GM23248 (cell line): ENCODE data around the gene BEST3.

Experiments used
- EZH2 ChIP-seq: fragments of 200-600 bp; sonication (generic); IDR thresholded peaks from 2 replicates; pipeline ENCODE4 v1.6.1; 2018; ENCODE audit warnings: antibody characterized with exemption, mild to moderate bottlenecking; ENCODE audit not compliant: insufficient read depth, poor library complexity, severe bottlenecking
- EZH2phosphoT487 ChIP-seq: fragments of 200-600 bp; sonication (generic); IDR thresholded peaks from 2 replicates; pipeline ENCODE4 v1.6.1; 2018; ENCODE audit warnings: antibody characterized with exemption, moderate library complexity, mild to moderate bottlenecking, low read depth; ENCODE audit not compliant: insufficient read depth

GRCh38 chr12:69663726-69664125 is 35.4 kb downstream of the BEST3 start:
- TF ChIP-seq EZH2phosphoT487 (no peak), EZH2 (no peak)
